ENCODE results near the gene NYNRIN. TPM values are rescaled to one million over a fixed set of nuclear protein-coding genes. Genes with fewer than 3 reads are reported as not detected.

Gene NYNRIN
- total and polyA plus RNA-seq, 11 donors, result 3.6 to 10.0 (median 7.1) TPM

DNA sequence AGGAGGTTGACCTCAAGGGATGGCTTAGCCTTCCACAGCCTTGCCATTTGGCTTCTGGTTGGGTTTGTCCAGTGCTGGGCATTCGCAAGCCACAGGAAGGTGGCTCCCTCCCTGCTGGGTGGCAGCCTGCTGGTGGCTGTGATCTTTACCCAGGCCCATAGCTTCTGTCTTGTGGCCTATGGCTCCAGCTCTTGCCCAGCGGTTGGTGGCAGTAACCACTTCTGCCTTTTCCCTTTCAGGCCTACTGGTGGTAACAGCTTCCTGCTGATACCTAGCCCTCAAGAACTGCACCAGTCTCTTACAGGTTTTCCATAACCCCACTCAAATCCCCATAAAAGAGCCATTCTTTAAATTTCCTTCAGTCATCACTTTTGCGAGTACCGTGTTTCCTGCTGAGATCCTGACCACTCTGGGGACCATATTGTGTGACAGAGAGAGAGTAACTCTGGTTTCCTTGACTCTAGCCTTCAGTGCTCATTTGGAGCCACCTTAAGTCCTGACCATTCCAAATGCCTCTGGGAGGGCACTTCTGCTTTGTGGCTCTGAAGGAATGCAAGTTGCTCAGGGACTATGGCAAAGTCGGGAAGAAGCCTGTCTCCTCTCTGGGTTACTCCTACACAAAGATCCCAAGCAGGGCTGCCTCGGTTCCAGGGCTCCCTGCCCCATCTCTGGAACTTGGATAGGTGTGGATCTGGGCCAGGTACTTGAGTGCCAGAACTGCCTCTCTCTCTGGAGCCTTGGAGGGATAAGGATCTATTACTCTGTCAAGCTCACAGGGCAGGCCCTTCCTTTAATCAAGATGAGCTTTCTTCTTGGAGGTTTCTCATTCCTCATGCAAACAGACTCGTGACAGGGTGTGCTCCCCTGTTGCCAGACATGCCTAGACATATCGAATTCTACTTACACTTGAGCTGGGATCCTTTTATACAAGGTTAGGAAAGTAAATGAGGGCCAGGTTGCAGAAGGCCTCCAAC is 2.9 kb upstream of the NYNRIN start:
- H3K36me3 ChIP-seq, result no peaks in the 10 kb centered on the region
- H3K9me3 ChIP-seq, result no peaks in the 10 kb centered on the region
- no peaks in the 10 kb centered on the region for H3K27me3 ChIP-seq
- H3K27ac ChIP-seq, result no peak overlapping the region
- WGBS, 4 donors, result 62 to 66% (median 64%) methylated on average over 8 of the region's 8 CpGs
- intact Hi-C loops (cut with DNase I), result no loop called here
- DNase-seq, result no peak
- no peak for TF ChIP-seq POLR2A (IDR thresholded peaks at IDR 0.05)
- TF ChIP-seq, protein P1, sequence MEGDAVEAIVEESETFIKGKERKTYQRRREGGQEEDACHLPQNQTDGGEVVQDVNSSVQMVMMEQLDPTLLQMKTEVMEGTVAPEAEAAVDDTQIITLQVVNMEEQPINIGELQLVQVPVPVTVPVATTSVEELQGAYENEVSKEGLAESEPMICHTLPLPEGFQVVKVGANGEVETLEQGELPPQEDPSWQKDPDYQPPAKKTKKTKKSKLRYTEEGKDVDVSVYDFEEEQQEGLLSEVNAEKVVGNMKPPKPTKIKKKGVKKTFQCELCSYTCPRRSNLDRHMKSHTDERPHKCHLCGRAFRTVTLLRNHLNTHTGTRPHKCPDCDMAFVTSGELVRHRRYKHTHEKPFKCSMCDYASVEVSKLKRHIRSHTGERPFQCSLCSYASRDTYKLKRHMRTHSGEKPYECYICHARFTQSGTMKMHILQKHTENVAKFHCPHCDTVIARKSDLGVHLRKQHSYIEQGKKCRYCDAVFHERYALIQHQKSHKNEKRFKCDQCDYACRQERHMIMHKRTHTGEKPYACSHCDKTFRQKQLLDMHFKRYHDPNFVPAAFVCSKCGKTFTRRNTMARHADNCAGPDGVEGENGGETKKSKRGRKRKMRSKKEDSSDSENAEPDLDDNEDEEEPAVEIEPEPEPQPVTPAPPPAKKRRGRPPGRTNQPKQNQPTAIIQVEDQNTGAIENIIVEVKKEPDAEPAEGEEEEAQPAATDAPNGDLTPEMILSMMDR (IDR thresholded peaks at IDR 0.05), result no peak
- H3K4me1 ChIP-seq, result peaks cover 0 to 34% (median 21%) of the 10 kb centered on the region in 12 donors
- no peak overlapping the region for H3K4me3 ChIP-seq
- no peak for ATAC-seq

DNA sequence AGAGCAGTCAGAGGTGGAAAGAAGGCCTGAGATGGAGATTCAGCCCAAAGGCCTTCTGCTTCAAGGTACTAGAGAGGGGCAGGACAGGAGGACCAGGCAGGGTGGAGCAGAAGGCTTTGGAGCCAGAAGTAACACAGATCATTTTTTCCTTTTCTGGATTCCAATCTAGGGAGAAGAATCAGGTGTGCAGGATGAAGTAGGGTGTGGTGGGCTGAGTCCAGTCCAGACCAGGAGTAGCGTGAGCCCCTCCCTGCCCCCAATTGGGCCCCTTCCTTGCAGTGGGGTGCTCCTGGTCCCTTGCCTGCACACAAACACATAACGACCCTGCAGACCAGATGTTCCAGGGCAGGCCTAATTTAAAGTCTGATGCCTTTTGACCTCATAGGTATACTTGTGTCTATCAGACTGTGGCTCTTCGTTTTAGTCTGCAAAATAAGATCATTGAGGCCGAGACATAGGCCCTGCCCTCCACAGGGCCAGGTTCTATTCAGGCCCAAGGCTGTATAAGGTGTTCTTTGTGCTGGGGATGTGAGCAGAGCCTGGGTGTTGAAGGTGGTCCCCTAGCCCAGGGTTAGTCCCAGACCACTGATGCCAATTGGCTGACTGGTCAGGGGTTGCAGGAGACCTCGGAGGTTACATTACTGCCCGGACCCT is 1.0 kb upstream of the NYNRIN start:
- WGBS, 4 donors, result 53 to 75% (median 61%) methylated on average over 4 to 6 of the region's 6 CpGs
- ATAC-seq (no peak), DNase-seq (no peak)
- Histone ChIP-seq H3K27me3 (no peaks in the 10 kb centered on the region), H3K27ac (peak overlapping the region; percentile 58 to 91 (median 85)), H3K9me3 (no peaks in the 10 kb centered on the region), H3K4me3 (peak overlapping the region in 11 of 12 donors; percentile 63 to 88 (median 78)), H3K36me3 (no peaks in the 10 kb centered on the region), H3K4me1 (peaks cover 0 to 53% (median 36%) of the 10 kb centered on the region in 12 donors)
- TF ChIP-seq POLR2A (IDR thresholded peaks at IDR 0.05), result no peak
- TF ChIP-seq, protein P1 (IDR thresholded peaks at IDR 0.05), result no peak
- intact Hi-C loops (cut with DNase I), result loop anchor here in 3 of 10 donors (1.0 to 2.0 kb wide), 3 partner anchors 31 kb away; partner anchors contain the start of genes CBLN3 (in 1 of the 3) and KHNYN (in 1 of the 3)

DNA sequence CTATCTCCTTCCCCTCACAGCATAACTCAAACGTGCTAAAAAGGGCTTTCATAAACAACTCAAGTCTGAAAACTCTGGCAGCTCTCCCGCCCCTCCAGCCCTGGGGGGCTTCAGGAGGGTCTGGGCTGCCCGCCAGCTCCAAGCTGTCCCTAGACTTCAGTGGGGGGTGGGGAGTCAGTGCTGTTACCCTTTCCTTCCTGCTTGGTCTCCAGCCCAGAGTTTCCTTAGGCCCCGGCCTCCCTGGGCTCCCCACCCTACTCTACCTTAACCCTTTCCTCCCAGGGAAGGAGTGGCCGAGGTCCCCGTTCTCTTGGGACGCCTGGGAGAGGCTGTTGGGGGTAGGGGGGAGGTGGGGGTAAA is 530 bp upstream of the NYNRIN start:
- ATAC-seq, result peak; percentile 48 to 78 (median 62)
- Histone ChIP-seq H3K4me1 (peaks cover 0 to 58% (median 41%) of the 10 kb centered on the region in 12 donors), H3K27me3 (no peaks in the 10 kb centered on the region), H3K4me3 (peak overlapping the region in 11 of 12 donors; percentile 63 to 88 (median 78)), H3K36me3 (no peaks in the 10 kb centered on the region), H3K27ac (peak overlapping the region; percentile 58 to 91 (median 85)), H3K9me3 (no peaks in the 10 kb centered on the region)
- DNase-seq, result peak; percentile 57 to 79 (median 72)
- TF ChIP-seq POLR2A (IDR thresholded peaks at IDR 0.05), result no peak
- TF ChIP-seq, protein P1 (IDR thresholded peaks at IDR 0.05), result no peak
- WGBS, 4 donors, result 23 to 26% (median 25%) methylated on average over 6 to 7 of the region's 7 CpGs
- intact Hi-C loops (cut with DNase I), result loop anchor here in 3 of 10 donors (1.0 to 2.0 kb wide), 3 partner anchors 31 to 32 kb away; partner anchors contain the start of genes CBLN3 (in 1 of the 3) and KHNYN (in 1 of the 3)
